Calu3 (cell line): ENCODE measurements around the gene ERVFRD-1. TPM values are rescaled to one million over a fixed set of nuclear protein-coding genes. Genes with fewer than 3 reads are reported as not detected.

Experiments
- BruUV-seq: library from RNA; stranded (reverse); fragments of 400-500 nt; replicated peaks from 2 replicates; lab custom pipeline; 2021; lab: Mats Ljungman, UMichigan
- CTCF ChIA-PET: fragments of 300-600 bp; sonication (Branson Sonifier 250); formaldehyde crosslinking; loops from one replicate; lab custom pipeline; 2022; ENCODE audit warnings: antibody characterized with exemption; lab: Charles Lee
- DNase-seq: peaks from one replicate; pipeline ENCODE4 v3.0.0; 2022
- H3K27ac Mint-ChIP-seq: one replicate; pipeline ENCODE4 v1.8.0; 2022; ENCODE audit warnings: mixed read lengths; ENCODE audit not compliant: unreplicated experiment
- H3K27me3 Mint-ChIP-seq: one replicate; pipeline ENCODE4 v1.8.0; 2022; ENCODE audit warnings: mixed read lengths; ENCODE audit not compliant: unreplicated experiment
- H3K36me3 Mint-ChIP-seq: one replicate; pipeline ENCODE4 v1.8.0; 2022; ENCODE audit warnings: mild to moderate bottlenecking, moderate library complexity, mixed read lengths; ENCODE audit not compliant: insufficient read depth, unreplicated experiment
- H3K4me1 Mint-ChIP-seq: one replicate; pipeline ENCODE4 v1.8.0; 2022; ENCODE audit warnings: mild to moderate bottlenecking, low read depth, mixed read lengths; ENCODE audit not compliant: unreplicated experiment
- H3K4me3 Mint-ChIP-seq: one replicate; pipeline ENCODE4 v1.8.0; 2022; ENCODE audit warnings: mild to moderate bottlenecking, low read depth, moderate library complexity, mixed read lengths; ENCODE audit not compliant: unreplicated experiment
- H3K9me3 Mint-ChIP-seq: one replicate; pipeline ENCODE4 v1.8.0; 2022; ENCODE audit warnings: low read depth, mixed read lengths; ENCODE audit not compliant: unreplicated experiment
- CTCF ChIP-seq: fragments of 200-600 bp; IDR thresholded peaks from one replicate; pipeline ENCODE4 v1.8.0; 2022; ENCODE audit warnings: antibody characterized with exemption; ENCODE audit not compliant: unreplicated experiment
- intact Hi-C: fragments of 100-400 bp; cut with micrococcal nuclease; formaldehyde crosslinking; loops from one replicate; pipeline ENCODE4 v1.10.0; 2022; ENCODE audit not compliant: unreplicated experiment
- total RNA-seq: library from RNA; stranded (reverse); gene quantifications from 2 replicates; pipeline ENCODE4 v1.2.3, GENCODE V29; 2022

The ERVFRD-1 gene
- total RNA-seq, 1 experiment from 2014 or later, result not detected

DNA sequence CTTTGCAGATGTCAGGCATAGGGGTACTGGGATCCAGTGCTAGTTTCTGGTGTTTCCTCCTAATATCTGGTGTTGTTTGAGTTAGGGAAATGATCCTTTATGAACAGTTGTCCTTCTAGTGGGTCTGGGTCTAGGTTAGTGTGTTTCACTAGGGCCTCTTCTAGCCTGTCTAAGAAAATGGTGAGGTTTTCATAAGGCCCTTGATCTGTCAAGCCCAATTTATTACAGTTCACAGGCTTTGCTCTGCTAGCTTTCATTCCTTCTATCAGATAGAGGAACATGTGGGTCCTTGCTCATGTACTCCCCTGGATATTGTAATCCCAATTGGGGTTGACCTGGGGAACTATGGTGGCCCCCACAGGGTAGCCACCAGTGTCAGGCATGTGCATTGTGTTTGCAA is 2.8 kb downstream of the ERVFRD-1 start:
- no peak for DNase-seq
- CTCF ChIA-PET, result no interaction called here
- Mint-ChIP-seq H3K27me3 (no peaks in the 10 kb centered on the region), H3K9me3 (peaks cover 3% of the 10 kb centered on the region), H3K4me3 (no peak overlapping the region), H3K36me3 (peaks cover 6% of the 10 kb centered on the region), H3K4me1 (no peaks in the 10 kb centered on the region), H3K27ac (no peak overlapping the region)
- BruUV-seq, result no TSS peak
- TF ChIP-seq CTCF, result no peak
- intact Hi-C loops, result no loop called here

GRCh38 chr6:11103065-11103464 is 8.5 kb downstream of the ERVFRD-1 start:
- BruUV-seq, result no TSS peak
- no peak for TF ChIP-seq CTCF
- intact Hi-C loops, result no loop called here
- H3K4me1 Mint-ChIP-seq, result peaks cover 5% of the 10 kb centered on the region
- no peak overlapping the region for H3K4me3 Mint-ChIP-seq
- H3K27me3 Mint-ChIP-seq, result no peaks in the 10 kb centered on the region
- peaks cover 11% of the 10 kb centered on the region for H3K36me3 Mint-ChIP-seq
- H3K9me3 Mint-ChIP-seq, result peaks cover 5% of the 10 kb centered on the region
- CTCF ChIA-PET, result no interaction called here
- DNase-seq, result no peak
- H3K27ac Mint-ChIP-seq, result no peak overlapping the region

- Mint-ChIP-seq H3K9me3 (peaks cover 5% of the 10 kb centered on the region), H3K27ac (no peak overlapping the region), H3K36me3 (peaks cover 11% of the 10 kb centered on the region), H3K4me1 (peaks cover 8% of the 10 kb centered on the region), H3K27me3 (no peaks in the 10 kb centered on the region), H3K4me3 (no peak overlapping the region)
- no peak for DNase-seq
- BruUV-seq, result no TSS peak
- intact Hi-C loops, result no loop called here
- TF ChIP-seq CTCF, result no peak
- CTCF ChIA-PET, result interaction anchor here (0.7 to 0.8 kb wide), 2 partner anchors 182 to 218 kb away, joined by 3 read pairs; no protein-coding TSS in a partner anchor
Measured at GRCh38 chr6:11101417-11101816, 10.1 kb downstream of the ERVFRD-1 start.

- CTCF ChIA-PET, result interaction anchor here (0.7 kb wide), 1 partner anchor 201 kb away, joined by 3 read pairs; no protein-coding TSS in a partner anchor
Measured at GRCh38 chr6:11098004-11098403, 13.5 kb downstream of the ERVFRD-1 start.

More at GRCh38 chr6:11098004-11098403, 13.5 kb downstream of the ERVFRD-1 start:
- H3K27ac Mint-ChIP-seq, result no peak overlapping the region
- no TSS peak for BruUV-seq
- H3K9me3 Mint-ChIP-seq, result peaks cover 2% of the 10 kb centered on the region
- intact Hi-C loops, result no loop called here
- TF ChIP-seq CTCF, result no peak
- peaks cover 18% of the 10 kb centered on the region for H3K4me1 Mint-ChIP-seq
- H3K4me3 Mint-ChIP-seq, result no peak overlapping the region
- no peaks in the 10 kb centered on the region for H3K27me3 Mint-ChIP-seq
- H3K36me3 Mint-ChIP-seq, result peaks cover 26% of the 10 kb centered on the region
- DNase-seq, result no peak
